NT2/D1 (cell line): Measurements from ENCODE around the gene FOXI1.

Experiments
- DNase-seq: peaks from one replicate; pipeline ENCODE4 v3.0.0-alpha.2; 2011; ENCODE audit warnings: low read depth, low spot score
- H3K27me3 ChIP-seq: 2 replicates; pipeline ENCODE4 v1.6.0; 2011; ENCODE audit warnings: mild to moderate bottlenecking; ENCODE audit not compliant: insufficient read length, insufficient read depth
- H3K36me3 ChIP-seq: 2 replicates; pipeline ENCODE4 v1.6.1; 2011; ENCODE audit warnings: mild to moderate bottlenecking, low read length, mixed read lengths; ENCODE audit not compliant: insufficient read depth, insufficient read length
- H3K4me1 ChIP-seq: 2 replicates; pipeline ENCODE4 v1.5.1; 2011; ENCODE audit not compliant: insufficient read depth, insufficient read length
- H3K4me3 ChIP-seq: 2 replicates; pipeline ENCODE4 v1.5.1; 2011; ENCODE audit warnings: low read depth; ENCODE audit not compliant: insufficient read length
- H3K9ac ChIP-seq: 2 replicates; pipeline ENCODE4 v1.6.0; 2011; ENCODE audit warnings: low read depth; ENCODE audit not compliant: insufficient read length
- H3K9me3 ChIP-seq: 2 replicates; pipeline ENCODE4 v1.5.1; 2011; ENCODE audit warnings: mild to moderate bottlenecking, low read length; ENCODE audit not compliant: insufficient read depth
- SUZ12 ChIP-seq: IDR thresholded peaks from 2 replicates; pipeline ENCODE4 v1.6.1; 2011; ENCODE audit not compliant: insufficient read length, insufficient read depth; ENCODE audit errors: extremely low read depth
- YY1 ChIP-seq: IDR thresholded peaks from 2 replicates; pipeline ENCODE4 v1.6.1; 2011; ENCODE audit not compliant: insufficient read length, insufficient read depth
- ZNF274 ChIP-seq: IDR thresholded peaks from 2 replicates; pipeline ENCODE4 v1.6.1; 2011; ENCODE audit warnings: mild to moderate bottlenecking, low read depth, low read length

FOXI1 gene

GRCh38 chr5:170114271-170114670 is 8.6 kb downstream of the FOXI1 start:
- TF ChIP-seq YY1 (no peak), ZNF274 (no peak), SUZ12 (no peak)
- Histone ChIP-seq H3K36me3 (no peaks in the 10 kb centered on the region), H3K27me3 (no peaks in the 10 kb centered on the region), H3K9ac (no peak overlapping the region), H3K4me1 (peaks cover 5% of the 10 kb centered on the region), H3K4me3 (no peak overlapping the region), H3K9me3 (no peaks in the 10 kb centered on the region; the same call in 1 of the 2 replicates)
- DNase-seq: no peak

GRCh38 chr5:170115925-170116324 is 10.2 kb downstream of the FOXI1 start:
- no peaks in the 10 kb centered on the region for H3K27me3 ChIP-seq
- H3K4me1 ChIP-seq: peaks cover 5% of the 10 kb centered on the region
- no peak overlapping the region for H3K4me3 ChIP-seq

GRCh38 chr5:170117736-170118135 is 12.0 kb downstream of the FOXI1 start:
- Histone ChIP-seq H3K9me3 (no peaks in the 10 kb centered on the region; the same call in 1 of the 2 replicates), H3K4me1 (peaks cover 5% of the 10 kb centered on the region), H3K4me3 (no peak overlapping the region), H3K9ac (no peak overlapping the region), H3K36me3 (no peaks in the 10 kb centered on the region), H3K27me3 (no peaks in the 10 kb centered on the region)
- DNase-seq: no peak
- TF ChIP-seq YY1: no peak
- TF ChIP-seq ZNF274: no peak
- TF ChIP-seq SUZ12: no peak

More at GRCh38 chr5:170115925-170116324, 10.2 kb downstream of the FOXI1 start:
- H3K9me3 ChIP-seq: no peaks in the 10 kb centered on the region; the same call in 1 of the 2 replicates
- no peak for DNase-seq
- no peaks in the 10 kb centered on the region for H3K36me3 ChIP-seq
- H3K9ac ChIP-seq: no peak overlapping the region
- no peak for TF ChIP-seq YY1
- no peak for TF ChIP-seq SUZ12
- TF ChIP-seq ZNF274: no peak

GRCh38 chr5:170120576-170120975 is 14.9 kb downstream of the FOXI1 start:
- no peak for TF ChIP-seq YY1
- no peak for TF ChIP-seq ZNF274
- no peak for TF ChIP-seq SUZ12
- H3K4me3 ChIP-seq: no peak overlapping the region
- H3K27me3 ChIP-seq: no peaks in the 10 kb centered on the region
- H3K9ac ChIP-seq: no peak overlapping the region
- H3K36me3 ChIP-seq: no peaks in the 10 kb centered on the region
- peaks cover 5% of the 10 kb centered on the region for H3K4me1 ChIP-seq
- DNase-seq: no peak
- H3K9me3 ChIP-seq: no peaks in the 10 kb centered on the region; the same call in 1 of the 2 replicates

- Histone ChIP-seq H3K4me3 (no peak overlapping the region), H3K4me1 (peaks cover 5% of the 10 kb centered on the region), H3K27me3 (no peaks in the 10 kb centered on the region), H3K36me3 (no peaks in the 10 kb centered on the region), H3K9ac (no peak overlapping the region), H3K9me3 (no peaks in the 10 kb centered on the region; the same call in 1 of the 2 replicates)
- DNase-seq: no peak
- no peak for TF ChIP-seq SUZ12
Observed at GRCh38 chr5:170121321-170121720, 15.6 kb downstream of the FOXI1 start.

- no peak for TF ChIP-seq YY1
- Histone ChIP-seq H3K27me3 (no peaks in the 10 kb centered on the region), H3K9ac (no peak overlapping the region), H3K36me3 (no peaks in the 10 kb centered on the region), H3K4me3 (no peak overlapping the region), H3K4me1 (no peaks in the 10 kb centered on the region), H3K9me3 (no peaks in the 10 kb centered on the region)
- DNase-seq: no peak
Observed at GRCh38 chr5:170126061-170126460, 20.4 kb downstream of the FOXI1 start.

GRCh38 chr5:170126626-170127025 is 20.9 kb downstream of the FOXI1 start:
- no peak overlapping the region for H3K9ac ChIP-seq
- H3K9me3 ChIP-seq: no peaks in the 10 kb centered on the region
- TF ChIP-seq YY1 (no peak), SUZ12 (no peak), ZNF274 (no peak)
- no peaks in the 10 kb centered on the region for H3K36me3 ChIP-seq
- no peak for DNase-seq
- H3K4me3 ChIP-seq: no peak overlapping the region
- H3K27me3 ChIP-seq: no peaks in the 10 kb centered on the region
- no peaks in the 10 kb centered on the region for H3K4me1 ChIP-seq

GRCh38 chr5:170131235-170131634 is 25.5 kb downstream of the FOXI1 start:
- H3K36me3 ChIP-seq: no peaks in the 10 kb centered on the region
- DNase-seq: no peak
- no peaks in the 10 kb centered on the region for H3K27me3 ChIP-seq
- H3K4me1 ChIP-seq: no peaks in the 10 kb centered on the region
- no peak overlapping the region for H3K9ac ChIP-seq
- TF ChIP-seq YY1 (no peak), SUZ12 (no peak), ZNF274 (no peak)
- no peaks in the 10 kb centered on the region for H3K9me3 ChIP-seq
- no peak overlapping the region for H3K4me3 ChIP-seq
